ENCODE measurements around the gene ANKRD6.

The ANKRD6 gene

DNA sequence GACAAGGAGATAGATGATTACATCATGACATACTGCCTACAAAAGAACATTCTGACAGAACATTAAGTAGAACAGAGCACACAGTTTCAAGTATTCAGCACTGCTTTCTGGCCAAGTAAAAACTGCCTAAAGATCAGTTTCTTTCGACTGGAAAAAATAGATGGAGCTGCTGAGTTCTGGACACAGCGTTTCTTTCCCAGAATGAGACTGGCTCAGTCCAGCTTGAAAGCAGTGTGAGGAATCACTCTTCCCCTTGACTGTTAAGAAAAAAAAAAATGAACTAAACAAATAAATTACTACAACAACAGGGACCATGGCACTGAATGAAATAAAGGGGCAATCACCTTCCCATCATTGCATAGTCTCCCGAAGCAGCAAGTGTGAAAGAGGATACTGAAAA is 210.0 kb downstream of the ANKRD6 start:
- H3K4me3 ChIP-seq (ENCODE audit: low read depth, low read length) = no peak overlapping the region
- TF ChIP-seq, protein P1, sequence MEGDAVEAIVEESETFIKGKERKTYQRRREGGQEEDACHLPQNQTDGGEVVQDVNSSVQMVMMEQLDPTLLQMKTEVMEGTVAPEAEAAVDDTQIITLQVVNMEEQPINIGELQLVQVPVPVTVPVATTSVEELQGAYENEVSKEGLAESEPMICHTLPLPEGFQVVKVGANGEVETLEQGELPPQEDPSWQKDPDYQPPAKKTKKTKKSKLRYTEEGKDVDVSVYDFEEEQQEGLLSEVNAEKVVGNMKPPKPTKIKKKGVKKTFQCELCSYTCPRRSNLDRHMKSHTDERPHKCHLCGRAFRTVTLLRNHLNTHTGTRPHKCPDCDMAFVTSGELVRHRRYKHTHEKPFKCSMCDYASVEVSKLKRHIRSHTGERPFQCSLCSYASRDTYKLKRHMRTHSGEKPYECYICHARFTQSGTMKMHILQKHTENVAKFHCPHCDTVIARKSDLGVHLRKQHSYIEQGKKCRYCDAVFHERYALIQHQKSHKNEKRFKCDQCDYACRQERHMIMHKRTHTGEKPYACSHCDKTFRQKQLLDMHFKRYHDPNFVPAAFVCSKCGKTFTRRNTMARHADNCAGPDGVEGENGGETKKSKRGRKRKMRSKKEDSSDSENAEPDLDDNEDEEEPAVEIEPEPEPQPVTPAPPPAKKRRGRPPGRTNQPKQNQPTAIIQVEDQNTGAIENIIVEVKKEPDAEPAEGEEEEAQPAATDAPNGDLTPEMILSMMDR (IDR thresholded peaks at IDR 0.05; ENCODE audit: low read depth, low read length) = no peak

DNA sequence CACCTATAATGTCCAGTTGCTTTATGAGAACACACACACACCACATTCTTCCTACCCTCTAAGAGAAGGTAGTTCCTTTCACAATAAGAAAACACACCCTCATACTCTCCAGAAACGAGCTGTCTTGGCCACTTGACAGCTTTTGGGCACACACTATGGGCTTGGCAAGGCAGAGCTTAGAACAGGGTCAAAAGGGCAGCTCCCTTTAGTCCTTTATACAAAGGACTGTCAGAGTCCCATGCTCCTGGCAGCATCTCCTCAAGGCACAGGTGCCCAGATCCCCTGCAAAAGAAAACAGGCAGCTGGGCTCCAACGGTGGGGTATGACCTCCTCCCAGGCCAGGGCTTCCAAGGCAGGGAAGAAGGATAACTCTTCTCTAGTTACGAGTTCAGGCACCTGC is 210.5 kb downstream of the ANKRD6 start:
- no peak overlapping the region for H3K4me3 ChIP-seq (ENCODE audit: low read depth, low read length)
- TF ChIP-seq, protein P1 (IDR thresholded peaks at IDR 0.05; ENCODE audit: low read depth, low read length) = no peak

DNA sequence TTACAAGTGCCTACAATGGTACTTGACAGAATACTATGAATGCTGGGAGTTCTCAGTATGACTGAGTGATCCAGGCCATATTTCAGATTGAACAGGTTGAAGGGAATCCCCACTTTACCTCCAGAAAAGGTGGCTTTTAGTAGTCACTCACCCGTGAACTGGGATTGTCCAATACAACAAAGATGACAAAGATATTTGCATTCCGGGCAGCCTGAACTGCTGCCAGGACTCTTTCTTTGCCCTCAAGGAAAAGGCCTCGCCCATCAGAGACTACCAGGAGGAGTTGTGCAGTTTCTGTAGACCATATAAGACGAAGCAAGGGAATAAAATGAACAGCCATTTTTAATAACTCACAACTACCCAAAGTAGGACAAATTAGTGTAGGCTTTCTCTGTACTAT is 211.9 kb downstream of the ANKRD6 start:
- TF ChIP-seq, protein P1 (IDR thresholded peaks at IDR 0.05; ENCODE audit: low read depth, low read length) = no peak
- H3K4me3 ChIP-seq (ENCODE audit: low read depth, low read length) = no peak overlapping the region

DNA sequence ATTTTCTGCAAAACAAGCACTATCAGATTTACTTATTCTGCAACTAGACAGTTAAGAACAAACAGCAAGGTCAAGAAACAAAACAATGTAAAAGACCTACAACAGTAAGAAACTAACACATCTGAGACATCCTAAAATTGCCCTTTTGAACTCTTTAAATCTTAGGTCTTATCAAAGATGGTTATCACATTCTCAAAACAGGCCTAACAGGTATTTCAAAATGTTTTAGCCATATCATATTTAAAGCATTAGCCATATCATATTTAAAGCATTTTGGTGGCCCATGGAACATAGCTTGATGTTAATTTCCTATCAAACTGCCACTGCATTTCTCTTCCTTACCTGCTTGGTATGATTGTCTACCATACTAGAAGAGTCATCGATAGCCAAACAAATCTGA is 216.7 kb downstream of the ANKRD6 start:
- TF ChIP-seq, protein P1 (IDR thresholded peaks at IDR 0.05; ENCODE audit: low read depth, low read length) = no peak

DNA sequence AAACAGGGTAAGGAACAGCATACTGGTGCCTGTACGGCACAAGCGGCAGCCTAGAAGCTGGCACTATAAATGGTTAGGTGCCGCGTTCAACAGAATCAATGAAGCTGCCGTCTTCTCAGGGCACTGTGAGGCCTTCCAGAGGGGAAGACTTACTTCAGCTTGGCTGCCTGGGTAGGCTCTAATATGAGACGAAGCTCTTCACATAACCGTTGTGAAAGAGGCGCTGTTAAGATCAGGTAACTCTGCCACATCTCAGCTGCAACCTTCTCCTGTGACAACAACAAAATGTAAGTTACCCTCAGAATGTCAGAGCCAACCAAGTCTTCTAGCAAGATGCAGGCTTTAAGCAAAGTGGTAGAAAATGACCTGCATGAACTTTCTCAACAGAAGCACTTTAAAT is 217.6 kb downstream of the ANKRD6 start:
- TF ChIP-seq, protein P1 (IDR thresholded peaks at IDR 0.05; ENCODE audit: low read depth, low read length) = no peak
- no peak overlapping the region for H3K4me3 ChIP-seq (ENCODE audit: low read depth, low read length)

More for the DNA sequence above, 216.7 kb downstream of the ANKRD6 start:
- no peak overlapping the region for H3K4me3 ChIP-seq (ENCODE audit: low read depth, low read length)

DNA sequence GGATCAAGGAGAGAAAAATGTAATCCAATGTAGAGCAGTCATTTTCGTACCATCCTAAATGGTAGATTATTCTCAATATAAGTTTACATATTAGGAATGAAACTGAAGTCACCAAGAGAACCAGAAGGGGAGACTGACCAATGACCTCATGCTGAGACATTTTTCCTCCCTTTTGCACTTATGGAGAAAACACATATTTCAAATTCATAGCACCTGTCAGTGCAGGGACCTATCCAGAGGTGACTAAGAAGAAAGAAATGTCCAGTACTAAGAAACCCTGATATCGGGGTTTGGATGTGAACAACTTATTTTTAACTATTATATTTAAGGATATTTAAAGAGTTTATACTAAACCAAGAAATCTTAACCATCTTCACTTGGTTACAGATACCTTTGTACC is 222.2 kb downstream of the ANKRD6 start:
- TF ChIP-seq, protein P1 (IDR thresholded peaks at IDR 0.05; ENCODE audit: low read depth, low read length) = no peak

DNA sequence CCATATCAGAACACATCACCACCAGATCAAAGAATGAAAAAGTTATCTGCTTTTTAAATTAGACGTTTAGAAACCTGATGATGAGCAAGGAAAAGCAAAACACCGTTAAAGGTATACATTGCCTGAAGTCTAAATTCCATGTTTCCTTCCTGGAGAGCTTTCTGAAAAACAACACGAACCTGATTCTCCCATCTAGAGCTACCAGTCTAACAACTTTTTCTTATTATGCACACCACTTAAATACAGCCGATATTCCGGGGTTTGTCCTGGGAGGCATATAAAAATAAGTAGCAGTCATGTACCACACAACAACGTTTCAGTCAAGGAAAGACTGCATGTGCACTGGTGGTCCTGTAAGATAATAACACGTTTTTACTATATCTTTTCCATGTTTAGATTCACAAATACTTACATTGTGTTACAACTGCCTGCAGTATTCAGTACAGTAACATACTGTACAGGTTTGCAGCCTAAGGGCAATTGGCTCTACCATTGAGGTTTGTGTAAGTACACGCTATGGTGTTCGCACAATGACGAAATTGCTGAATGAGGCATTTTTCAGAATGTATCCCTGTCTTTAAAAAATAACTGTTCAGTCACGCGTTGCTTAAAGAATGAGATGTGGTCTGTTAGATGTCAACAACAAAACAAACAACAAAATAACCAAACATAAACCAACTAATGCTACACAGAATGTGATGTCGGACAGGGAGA is 224.7 kb downstream of the ANKRD6 start:
- TF ChIP-seq, protein P1 (IDR thresholded peaks at IDR 0.05; ENCODE audit: low read depth, low read length) = no peak
- no peak overlapping the region for H3K4me3 ChIP-seq (ENCODE audit: low read depth, low read length)

More for the DNA sequence above, 222.2 kb downstream of the ANKRD6 start:
- no peak overlapping the region for H3K4me3 ChIP-seq (ENCODE audit: low read depth, low read length)

All from WI38 (cell line).